ENCODE results near the gene MXD4.
"Not testable (repeated sequence)": the region's sequence is repeated elsewhere in the genome, so short reads cannot be mapped to it uniquely, and the experiment has no call there.

Gene MXD4

DNA sequence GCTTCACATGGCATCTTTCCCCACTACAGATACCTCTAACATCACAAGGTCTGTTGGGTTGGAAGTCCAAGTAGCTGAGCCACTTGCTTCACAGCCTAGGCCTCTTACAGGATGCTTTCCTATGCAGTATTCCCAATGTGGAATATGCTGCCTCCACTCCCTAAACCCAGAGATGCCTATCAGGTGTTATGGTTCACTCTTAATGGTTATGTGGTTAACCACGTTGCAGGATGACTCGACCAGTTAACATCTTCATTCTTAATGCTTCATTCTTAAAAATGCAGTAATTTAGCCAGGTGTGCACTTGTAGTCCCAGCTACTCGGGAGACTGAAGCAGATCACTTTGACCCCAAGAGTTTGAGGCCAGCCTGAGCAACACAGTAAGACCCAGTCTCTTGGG is 44.2 kb downstream of the MXD4 start:
- DNase-seq: no peak

DNA sequence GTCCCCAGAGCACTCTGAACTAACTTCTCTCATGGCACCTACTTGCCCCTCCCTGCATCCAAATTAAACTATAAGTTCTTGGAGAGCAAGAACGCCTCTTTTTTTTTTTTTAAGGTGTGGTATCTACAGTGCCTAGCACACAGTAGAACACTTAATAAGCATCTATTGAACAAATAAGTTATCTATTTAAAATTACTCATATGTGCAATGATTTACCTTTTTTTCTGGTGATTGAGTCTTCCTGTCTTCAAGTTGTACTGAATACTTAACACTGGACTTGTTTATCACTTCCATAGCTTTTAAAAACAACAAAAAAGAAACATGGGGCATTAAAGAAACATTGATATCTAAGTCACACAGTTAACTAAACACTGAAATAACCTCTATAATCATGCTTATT is 49.1 kb downstream of the MXD4 start:
- no peak for DNase-seq

DNA sequence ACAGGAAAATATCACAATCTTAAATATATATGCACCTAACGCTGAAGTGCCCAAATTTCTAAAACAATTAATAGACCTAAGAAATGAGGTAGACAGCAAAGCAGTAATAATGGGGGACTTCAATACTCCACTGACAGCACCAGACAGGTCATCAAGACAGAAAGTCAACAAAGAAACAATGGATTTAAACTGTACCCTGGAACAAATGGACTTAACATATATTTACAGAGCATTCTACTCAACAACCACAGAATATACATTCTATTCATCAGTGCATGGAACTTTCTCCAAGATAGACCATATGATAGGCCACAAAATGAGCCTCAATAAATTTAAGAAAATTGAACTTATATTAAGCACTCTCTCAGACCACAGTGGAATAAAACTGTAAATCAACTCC is 59.1 kb downstream of the MXD4 start:
- DNase-seq: not testable (repeated sequence)
